AG04449 (cell line): ENCODE data around the gene MAP3K13.

Source experiments
- CTCF ChIA-PET: fragments of 350-600 bp; formaldehyde crosslinking; extraction: SDS; loops from one replicate; lab custom pipeline; 2021; ENCODE audit warnings: antibody characterized with exemption; lab: Yijun Ruan, JAX
- POLR2A ChIA-PET: fragments of 400-600, 350-600 bp; formaldehyde crosslinking; extraction: SDS; loops from one replicate; lab custom pipeline; 2020; ENCODE audit warnings: antibody characterized with exemption, inconsistent platforms; lab: Yijun Ruan, JAX
- DNase-seq: peaks from one replicate; pipeline ENCODE4 v3.0.0-alpha.2; 2010; ENCODE audit warnings: low read depth, low spot score
- H3K4me3 ChIP-seq: 2 replicates; pipeline ENCODE4 v1.5.1; 2011; ENCODE audit warnings: low read depth, mild to moderate bottlenecking, control low read depth, low read length
- CTCF ChIP-seq: IDR thresholded peaks from one replicate; pipeline ENCODE4 v1.5.1; 2011; ENCODE audit warnings: mild to moderate bottlenecking, moderate library complexity, low read length, control low read depth, inconsistent platforms; ENCODE audit not compliant: insufficient read depth; ENCODE audit errors: missing control alignments

Gene MAP3K13

GRCh38 chr3:185351396-185351795 lies 11.5 kb upstream of the MAP3K13 start:
- no peak for TF ChIP-seq CTCF
- no peak for DNase-seq
- CTCF ChIA-PET, result interaction anchor here (0.6 kb wide), 1 partner anchor 472 kb away, joined by 3 read pairs; no protein-coding TSS in a partner anchor
- H3K4me3 ChIP-seq, result no peak overlapping the region
- POLR2A ChIA-PET, result no interaction called here

- ChIA-PET POLR2A (no interaction called here), CTCF (interaction anchor here (1.0 to 3.1 kb wide), 8 partner anchors 10 to 222 kb away, joined by 3 to 27 read pairs (median 4); partner anchors contain the start of gene MAP3K13)
- no peak for DNase-seq
- no peak overlapping the region for H3K4me3 ChIP-seq
- TF ChIP-seq CTCF, result no peak
Measured at GRCh38 chr3:185353225-185353624, 9.7 kb upstream of the MAP3K13 start.

GRCh38 chr3:185353823-185354614 lies 8.9 kb upstream of the MAP3K13 start:
- ChIA-PET POLR2A (no interaction called here), CTCF (interaction anchor here (0.7 to 3.1 kb wide), 9 partner anchors 9 to 221 kb away, joined by 3 to 27 read pairs (median 4); partner anchors contain the start of gene MAP3K13)
- H3K4me3 ChIP-seq, result no peak overlapping the region
- no peak for DNase-seq
- TF ChIP-seq CTCF, result peak; percentile 58

GRCh38 chr3:185356499-185356898 lies 6.4 kb upstream of the MAP3K13 start:
- CTCF ChIA-PET, result interaction anchor here (1.1 to 1.5 kb wide), 2 partner anchors 9 to 202 kb away, joined by 3 read pairs; no protein-coding TSS in a partner anchor
- no peak for TF ChIP-seq CTCF
- POLR2A ChIA-PET, result no interaction called here
- no peak for DNase-seq
- H3K4me3 ChIP-seq, result no peak overlapping the region

GRCh38 chr3:185361920-185362319 lies 1.0 kb upstream of the MAP3K13 start:
- TF ChIP-seq CTCF, result no peak
- CTCF ChIA-PET, result interaction anchor here (1.2 to 3.2 kb wide), 4 partner anchors 8 to 213 kb away, joined by 4 to 27 read pairs (median 5); no protein-coding TSS in a partner anchor
- no peak overlapping the region for H3K4me3 ChIP-seq
- DNase-seq, result no peak
- POLR2A ChIA-PET, result no interaction called here

GRCh38 chr3:185363662-185364203 lies 797 bp downstream of the MAP3K13 start:
- POLR2A ChIA-PET, result no interaction called here
- peak overlapping the region; percentile 63 for H3K4me3 ChIP-seq
- CTCF ChIA-PET, result interaction anchor here (1.3 to 3.2 kb wide), 2 partner anchors 10 to 17 kb away, joined by 3 to 27 read pairs; no protein-coding TSS in a partner anchor
- no peak for TF ChIP-seq CTCF
- no peak for DNase-seq
